Measurements from ENCODE around the gene RABGAP1. TPM values are rescaled to one million over a fixed set of nuclear protein-coding genes. Genes with fewer than 3 reads are reported as not detected.

Gene RABGAP1
- total RNA-seq, 2 donors from 2014 or later: 33.8 to 36.7 TPM

- Mint-ChIP-seq H3K27me3 (no peaks in the 10 kb centered on the region), H3K4me3 (no peak overlapping the region), H3K4me1 (peaks cover 34% of the 10 kb centered on the region), H3K36me3 (ENCODE audit: low read depth) (peaks cover 3% of the 10 kb centered on the region), H3K27ac (no peak overlapping the region)
- no peak for DNase-seq
- no peaks in the 10 kb centered on the region for H3K9me3 ChIP-seq (ENCODE audit: control insufficient read depth, low read length, poor library complexity, severe bottlenecking)
- ATAC-seq: no peak
Measured at GRCh38 chr9:122951056-122951455, 10.2 kb downstream of the RABGAP1 start.

- peaks cover 6% of the 10 kb centered on the region for H3K36me3 Mint-ChIP-seq (ENCODE audit: low read depth)
- ATAC-seq (no peak), DNase-seq (no peak)
- no peaks in the 10 kb centered on the region for H3K9me3 ChIP-seq (ENCODE audit: control insufficient read depth, low read length, poor library complexity, severe bottlenecking)
- H3K4me3 Mint-ChIP-seq: no peak overlapping the region
- H3K4me1 Mint-ChIP-seq: peaks cover 25% of the 10 kb centered on the region
- H3K27ac Mint-ChIP-seq: no peak overlapping the region
- no peaks in the 10 kb centered on the region for H3K27me3 Mint-ChIP-seq
Measured at GRCh38 chr9:122954253-122954691, 13.5 kb downstream of the RABGAP1 start.

GRCh38 chr9:122955961-122956360 lies 15.1 kb downstream of the RABGAP1 start:
- Mint-ChIP-seq H3K27ac (no peak overlapping the region), H3K4me1 (peaks cover 15% of the 10 kb centered on the region), H3K36me3 (ENCODE audit: low read depth) (peaks cover 5% of the 10 kb centered on the region), H3K27me3 (no peaks in the 10 kb centered on the region), H3K4me3 (no peak overlapping the region)
- DNase-seq (no peak), ATAC-seq (no peak)
- H3K9me3 ChIP-seq (ENCODE audit: control insufficient read depth, low read length, poor library complexity, severe bottlenecking): no peaks in the 10 kb centered on the region

GRCh38 chr9:122961139-122961538 lies 20.3 kb downstream of the RABGAP1 start:
- Mint-ChIP-seq H3K36me3 (ENCODE audit: low read depth) (peaks cover 7% of the 10 kb centered on the region), H3K4me3 (no peak overlapping the region)
- no peak for DNase-seq

GRCh38 chr9:122975196-122975595 lies 34.4 kb downstream of the RABGAP1 start:
- Mint-ChIP-seq H3K4me3 (no peak overlapping the region), H3K36me3 (ENCODE audit: low read depth) (peaks cover 7% of the 10 kb centered on the region), H3K4me1 (peaks cover 7% of the 10 kb centered on the region), H3K27me3 (no peaks in the 10 kb centered on the region), H3K27ac (no peak overlapping the region)
- no peak for DNase-seq
- no peak for ATAC-seq
- no peaks in the 10 kb centered on the region for H3K9me3 ChIP-seq (ENCODE audit: control insufficient read depth, low read length, poor library complexity, severe bottlenecking)

More at GRCh38 chr9:122961139-122961538, 20.3 kb downstream of the RABGAP1 start:
- H3K27me3 Mint-ChIP-seq: no peaks in the 10 kb centered on the region
- H3K27ac Mint-ChIP-seq: no peak overlapping the region
- no peak for ATAC-seq
- H3K9me3 ChIP-seq (ENCODE audit: control insufficient read depth, low read length, poor library complexity, severe bottlenecking): no peaks in the 10 kb centered on the region
- peaks cover 2% of the 10 kb centered on the region for H3K4me1 Mint-ChIP-seq

- DNase-seq (no peak), ATAC-seq (no peak)
- Mint-ChIP-seq H3K4me1 (peaks cover 11% of the 10 kb centered on the region), H3K36me3 (ENCODE audit: low read depth) (peaks cover 3% of the 10 kb centered on the region), H3K27ac (no peak overlapping the region), H3K4me3 (no peak overlapping the region), H3K27me3 (no peaks in the 10 kb centered on the region)
- H3K9me3 ChIP-seq (ENCODE audit: control insufficient read depth, low read length, poor library complexity, severe bottlenecking): no peaks in the 10 kb centered on the region
Measured at GRCh38 chr9:122978601-122979000, 37.8 kb downstream of the RABGAP1 start.

- no peak for ATAC-seq
- H3K27me3 Mint-ChIP-seq: no peaks in the 10 kb centered on the region
- no peak for DNase-seq
- no peaks in the 10 kb centered on the region for H3K4me1 Mint-ChIP-seq
- peaks cover 3% of the 10 kb centered on the region for H3K36me3 Mint-ChIP-seq (ENCODE audit: low read depth)
- no peaks in the 10 kb centered on the region for H3K9me3 ChIP-seq (ENCODE audit: control insufficient read depth, low read length, poor library complexity, severe bottlenecking)
- no peak overlapping the region for H3K4me3 Mint-ChIP-seq
- H3K27ac Mint-ChIP-seq: no peak overlapping the region
Measured at GRCh38 chr9:122986010-122986409, 45.2 kb downstream of the RABGAP1 start.

GRCh38 chr9:122988141-122988540 lies 47.3 kb downstream of the RABGAP1 start:
- Mint-ChIP-seq H3K27ac (no peak overlapping the region), H3K36me3 (ENCODE audit: low read depth) (peaks cover 3% of the 10 kb centered on the region), H3K4me1 (no peaks in the 10 kb centered on the region), H3K27me3 (no peaks in the 10 kb centered on the region), H3K4me3 (no peak overlapping the region)
- H3K9me3 ChIP-seq (ENCODE audit: control insufficient read depth, low read length, poor library complexity, severe bottlenecking): no peaks in the 10 kb centered on the region
- DNase-seq (no peak), ATAC-seq (no peak)

GRCh38 chr9:122988920-122989621 lies 48.3 kb downstream of the RABGAP1 start:
- Mint-ChIP-seq H3K4me1 (no peaks in the 10 kb centered on the region), H3K4me3 (no peak overlapping the region), H3K36me3 (ENCODE audit: low read depth) (peaks cover 3% of the 10 kb centered on the region), H3K27ac (no peak overlapping the region), H3K27me3 (no peaks in the 10 kb centered on the region)
- no peaks in the 10 kb centered on the region for H3K9me3 ChIP-seq (ENCODE audit: control insufficient read depth, low read length, poor library complexity, severe bottlenecking)
- DNase-seq (no peak), ATAC-seq (no peak)

GRCh38 chr9:122991370-122991830 lies 50.6 kb downstream of the RABGAP1 start:
- H3K4me1 Mint-ChIP-seq: no peaks in the 10 kb centered on the region
- ATAC-seq: peak; percentile 74
- H3K27ac Mint-ChIP-seq: peak overlapping the region; percentile 8
- no peak overlapping the region for H3K4me3 Mint-ChIP-seq
- DNase-seq: peak in 1 of 3 donors; percentile 10
- no peaks in the 10 kb centered on the region for H3K27me3 Mint-ChIP-seq
- no peaks in the 10 kb centered on the region for H3K36me3 Mint-ChIP-seq (ENCODE audit: low read depth)
- no peaks in the 10 kb centered on the region for H3K9me3 ChIP-seq (ENCODE audit: control insufficient read depth, low read length, poor library complexity, severe bottlenecking)

- Mint-ChIP-seq H3K27me3 (no peaks in the 10 kb centered on the region), H3K4me3 (no peak overlapping the region), H3K36me3 (ENCODE audit: low read depth) (peaks cover 6% of the 10 kb centered on the region), H3K27ac (no peak overlapping the region), H3K4me1 (peaks cover 3% of the 10 kb centered on the region)
- DNase-seq (no peak), ATAC-seq (no peak)
- no peaks in the 10 kb centered on the region for H3K9me3 ChIP-seq (ENCODE audit: control insufficient read depth, low read length, poor library complexity, severe bottlenecking)
Measured at GRCh38 chr9:122996586-122996985, 55.8 kb downstream of the RABGAP1 start.

GRCh38 chr9:122998448-122998847 lies 57.6 kb downstream of the RABGAP1 start:
- H3K9me3 ChIP-seq (ENCODE audit: control insufficient read depth, low read length, poor library complexity, severe bottlenecking): no peaks in the 10 kb centered on the region
- Mint-ChIP-seq H3K27ac (no peak overlapping the region), H3K4me3 (no peak overlapping the region), H3K4me1 (peaks cover 3% of the 10 kb centered on the region), H3K36me3 (ENCODE audit: low read depth) (peaks cover 6% of the 10 kb centered on the region), H3K27me3 (no peaks in the 10 kb centered on the region)
- no peak for DNase-seq
- no peak for ATAC-seq

- Mint-ChIP-seq H3K4me1 (peaks cover 3% of the 10 kb centered on the region), H3K36me3 (ENCODE audit: low read depth) (peaks cover 6% of the 10 kb centered on the region), H3K27me3 (no peaks in the 10 kb centered on the region), H3K4me3 (no peak overlapping the region), H3K27ac (peak overlapping the region; percentile 66)
- H3K9me3 ChIP-seq (ENCODE audit: control insufficient read depth, low read length, poor library complexity, severe bottlenecking): no peaks in the 10 kb centered on the region
- ATAC-seq: no peak
- no peak for DNase-seq
Measured at GRCh38 chr9:123000371-123001068, 59.7 kb downstream of the RABGAP1 start.
